OCI-LY7 (cell line): ENCODE results near the gene HEY2.

ENCODE experiments used
- CTCF ChIP-seq: fragments of 200-600 bp; sonication (generic); conservative IDR thresholded peaks from 2 replicates; pipeline ENCODE4 v1.5.1; 2014; ENCODE audit warnings: mild to moderate bottlenecking, antibody characterized with exemption, low read length, moderate library complexity, mixed read lengths
- EZH2phosphoT487 ChIP-seq: fragments of 200-600 bp; sonication (generic); IDR thresholded peaks from 2 replicates; pipeline ENCODE4 v1.6.1; 2018; ENCODE audit warnings: low read depth, borderline replicate concordance, mild to moderate bottlenecking, mixed run types, antibody characterized with exemption, low read length, moderate library complexity, mixed read lengths

GRCh38 chr6:125727216-125727615, 22.2 kb upstream of the HEY2 start:
- TF ChIP-seq CTCF (no peak), EZH2phosphoT487 (no peak)
